Keratinocyte (primary cell): ENCODE data around the gene NDUFV1.

Source experiments
- EZH2 ChIP-seq: IDR thresholded peaks from one replicate; pipeline ENCODE4 v1.6.1; 2012; ENCODE audit warnings: inconsistent platforms, mild to moderate bottlenecking, low read length, moderate library complexity
- TF ChIP-seq, protein P1 (sequence below), 3 experiments: IDR thresholded peaks in 1 of 3; conservative IDR thresholded peaks in 1 of 3; optimal IDR thresholded peaks in 1 of 3; 2 replicates in 2 of 3; 3 replicates in 1 of 3; pipeline versions ENCODE3 to v1.5.1; 2011; ENCODE audit warnings: low read length in 3 of 3, mild to moderate bottlenecking in 3 of 3, moderate library complexity in 2 of 3, control low read depth in 1 of 3, inconsistent platforms in 1 of 3; ENCODE audit not compliant: insufficient read depth in 2 of 3; ENCODE audit errors: extremely low read depth in 1 of 3

- TF ChIP-seq EZH2: no peak
- TF ChIP-seq, protein P1, sequence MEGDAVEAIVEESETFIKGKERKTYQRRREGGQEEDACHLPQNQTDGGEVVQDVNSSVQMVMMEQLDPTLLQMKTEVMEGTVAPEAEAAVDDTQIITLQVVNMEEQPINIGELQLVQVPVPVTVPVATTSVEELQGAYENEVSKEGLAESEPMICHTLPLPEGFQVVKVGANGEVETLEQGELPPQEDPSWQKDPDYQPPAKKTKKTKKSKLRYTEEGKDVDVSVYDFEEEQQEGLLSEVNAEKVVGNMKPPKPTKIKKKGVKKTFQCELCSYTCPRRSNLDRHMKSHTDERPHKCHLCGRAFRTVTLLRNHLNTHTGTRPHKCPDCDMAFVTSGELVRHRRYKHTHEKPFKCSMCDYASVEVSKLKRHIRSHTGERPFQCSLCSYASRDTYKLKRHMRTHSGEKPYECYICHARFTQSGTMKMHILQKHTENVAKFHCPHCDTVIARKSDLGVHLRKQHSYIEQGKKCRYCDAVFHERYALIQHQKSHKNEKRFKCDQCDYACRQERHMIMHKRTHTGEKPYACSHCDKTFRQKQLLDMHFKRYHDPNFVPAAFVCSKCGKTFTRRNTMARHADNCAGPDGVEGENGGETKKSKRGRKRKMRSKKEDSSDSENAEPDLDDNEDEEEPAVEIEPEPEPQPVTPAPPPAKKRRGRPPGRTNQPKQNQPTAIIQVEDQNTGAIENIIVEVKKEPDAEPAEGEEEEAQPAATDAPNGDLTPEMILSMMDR (optimal IDR thresholded peaks at IDR 0.05 in 1 of 3, IDR thresholded peaks at IDR 0.05 in 1 of 3, conservative IDR thresholded peaks at IDR 0.05 in 1 of 3; ENCODE audit: extremely low read depth in 1 of 3, insufficient read depth in 2 of 3, low read length in 3 of 3): peak; percentile 50 to 90 (median 89)
Observed at GRCh38 chr11:67640021-67640757, 33.5 kb downstream of the NDUFV1 start.
